Psoas muscle (tissue), 8 donors: ENCODE measurements around the gene BCL6B. TPM values are rescaled to one million over a fixed set of nuclear protein-coding genes. Genes with fewer than 3 reads are reported as not detected.
"Not testable (repeated sequence)": the region's sequence is repeated elsewhere in the genome, so short reads cannot be mapped to it uniquely, and the experiment has no call there.

ENCODE experiments used
- ATAC-seq, 4 donors: fragments of 200-7000 bp; cut with Tn5 transposase; one replicate each; pipeline ENCODE4 v1.9.1; 2020; ENCODE audit warnings: moderate library complexity in 3 of 4, mild to moderate bottlenecking in 2 of 4
- DNase-seq, 2 donors: peaks; one replicate each; pipeline ENCODE4 v3.0.0-alpha.2; 2020
- H3K27ac ChIP-seq: fragments of 200-600 bp; one replicate; pipeline ENCODE4 v1.8.0; 2022
- H3K27me3 ChIP-seq, 3 donors: fragments of 200-600 bp in 1 of 3; one replicate each; pipeline versions ENCODE4 v1.6.1 to v1.8.0; 2013 to 2022; ENCODE audit warnings: low read length in 2 of 3, mild to moderate bottlenecking in 2 of 3, moderate library complexity in 1 of 3; ENCODE audit not compliant: insufficient read depth in 3 of 3
- H3K36me3 ChIP-seq, 2 donors: fragments of 200-600 bp in 1 of 2; one replicate each; pipeline versions ENCODE4 v1.6.1 to v1.8.0; 2013 to 2022; ENCODE audit warnings: low read depth in 1 of 2, mild to moderate bottlenecking in 1 of 2, moderate library complexity in 1 of 2; ENCODE audit not compliant: insufficient read depth in 1 of 2
- H3K4me1 ChIP-seq: fragments of 200-600 bp; one replicate; pipeline ENCODE4 v1.8.0; 2022
- H3K4me3 ChIP-seq: fragments of 200-600 bp; one replicate; pipeline ENCODE4 v1.8.0; 2022; ENCODE audit warnings: mild to moderate bottlenecking
- H3K9me3 ChIP-seq: fragments of 200-600 bp; one replicate; pipeline ENCODE4 v1.8.0; 2022
- WGBS, 3 donors: extraction: QIAGEN DNeasy Blood & Tissue Kit; methylation state at CpG; one replicate each; pipeline versions ENCODE4 v1.1.6 to v1.1.7; 2013; 5-methylcytosine and 5-hydroxymethylcytosine counted together
- intact Hi-C, 2 donors: fragments of 100-400 bp; cut with DNase I; formaldehyde crosslinking; loops; one replicate each; pipeline versions ENCODE4 v1.11.0 to v1.14.2; 2022
- long read RNA-seq, 2 donors: library from polyadenylated mRNA; unstranded; transcript quantifications; one replicate each; pipeline ENCODE4 v2.0.0, GENCODE V29; 2021
- polyA plus RNA-seq, 3 donors: library from polyadenylated mRNA; stranded (reverse); fragments of 200-250 nt; gene quantifications; one replicate each; pipeline ENCODE4 v1.2.3, GENCODE V29; 2013
- total RNA-seq, 4 donors: library from RNA; stranded (reverse); fragmentation: NEBNext Ultra II Directional in 2 of 4; extraction: Animal tissue kit (Norgen Biotek cat#: 25700) in 2 of 4; gene quantifications; one replicate each; pipeline versions ENCODE4 v1.2.1 to v1.2.4, GENCODE V29; 2021 to 2023
- TF ChIP-seq, protein P1 (sequence below): fragments of 200-600 bp; IDR thresholded peaks from one replicate; pipeline ENCODE4 v1.8.0; 2022; ENCODE audit warnings: antibody characterized with exemption
- donor health status: healthy with polysubstance abuse.
- donor health status: DM: no; HTN: no; CAD: no; lungs with moderate emphysema.
- donor health status: Bipolar disorder and iron deficiency.
- donor health status: healthy.
- donor health status: DM: yes; HTN: yes; CAD: no.
- donor health status: DM: no; HTN: no; CAD: no.
- donor health status: DM: no; HTN: no; CAD: no.
- donor health status: DM: yes; HTN: yes; CAD: no.

The BCL6B gene, protein sequence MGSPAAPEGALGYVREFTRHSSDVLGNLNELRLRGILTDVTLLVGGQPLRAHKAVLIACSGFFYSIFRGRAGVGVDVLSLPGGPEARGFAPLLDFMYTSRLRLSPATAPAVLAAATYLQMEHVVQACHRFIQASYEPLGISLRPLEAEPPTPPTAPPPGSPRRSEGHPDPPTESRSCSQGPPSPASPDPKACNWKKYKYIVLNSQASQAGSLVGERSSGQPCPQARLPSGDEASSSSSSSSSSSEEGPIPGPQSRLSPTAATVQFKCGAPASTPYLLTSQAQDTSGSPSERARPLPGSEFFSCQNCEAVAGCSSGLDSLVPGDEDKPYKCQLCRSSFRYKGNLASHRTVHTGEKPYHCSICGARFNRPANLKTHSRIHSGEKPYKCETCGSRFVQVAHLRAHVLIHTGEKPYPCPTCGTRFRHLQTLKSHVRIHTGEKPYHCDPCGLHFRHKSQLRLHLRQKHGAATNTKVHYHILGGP
- total RNA-seq (10 to 100 TPM in 2 of 4 donors, 1 to 10 TPM in 2; 6.1 to 11.9 (median 10.1) TPM), polyA plus RNA-seq (1 to 10 TPM; 2.0 to 4.4 (median 4.3) TPM)
- long read RNA-seq, donor 1, partial matches to known transcripts, result 2 of 3 reads
- long read RNA-seq, donor 1, other reads (novel, unspliced or antisense), result 1 of 3 reads
- long read RNA-seq, donor 2, partial matches to known transcripts, result 1 of 2 reads
- long read RNA-seq, donor 2, other reads (novel, unspliced or antisense), result 0 of 2 reads

DNA sequence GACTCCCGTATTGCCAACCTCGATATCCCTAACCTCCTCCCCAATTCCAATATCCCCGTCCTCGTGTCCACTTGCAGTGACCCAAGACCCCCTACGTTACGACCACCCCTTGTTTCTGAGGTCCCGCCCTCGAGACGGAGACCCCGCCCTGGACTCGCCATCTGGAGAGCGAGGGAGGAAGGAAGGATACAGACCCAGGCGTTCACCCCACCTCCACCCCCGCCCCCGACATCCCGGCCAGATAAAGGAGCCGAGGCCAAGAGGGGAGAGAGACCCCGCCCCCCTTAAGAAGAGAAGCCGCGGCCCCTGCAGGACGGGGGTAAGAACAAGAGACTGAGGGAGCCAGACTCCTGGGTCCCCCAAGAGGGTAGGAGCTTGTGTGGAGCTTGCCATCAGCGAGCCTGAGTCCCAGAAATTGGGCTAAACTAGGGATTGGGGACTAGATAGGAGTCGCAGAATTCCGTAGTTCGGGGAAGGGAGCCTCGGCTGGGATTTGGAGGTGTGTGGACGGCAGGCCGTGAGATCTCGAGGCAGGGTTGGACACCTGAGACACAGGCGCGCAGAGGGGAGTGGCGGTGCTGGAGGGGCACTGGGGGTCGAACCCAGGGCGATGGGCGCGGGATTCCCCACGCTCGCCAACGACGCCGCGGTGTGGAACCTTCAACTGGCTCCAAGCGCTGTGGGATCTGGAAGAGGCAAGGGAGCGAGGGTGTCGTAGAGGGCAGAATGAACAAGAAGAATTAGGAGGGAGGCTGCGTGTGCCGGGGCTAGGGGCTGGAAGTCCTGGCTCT, at the start of gene BCL6B:
TSS of gene BCL6B (plus strand) at position 270 of the 791 bp plus-strand sequence. CDS start 622 bp downstream, outside the sequence.
- Histone ChIP-seq H3K36me3 (peaks cover 0 to 2% of the 10 kb centered on the region in 2 donors), H3K9me3 (no peaks in the 10 kb centered on the region), H3K27ac (peak within 1 kb of the TSS; percentile 79), H3K4me1 (peaks cover 15% of the 10 kb centered on the region), H3K27me3 (peaks cover 0 to 17% (median 7%) of the 10 kb centered on the region in 3 donors), H3K4me3 (peak within 1 kb of the TSS; percentile 63)
- intact Hi-C loops, result loop anchor here (5.0 kb wide), 1 partner anchor 111 kb away; no protein-coding TSS in a partner anchor
- ATAC-seq (peak in 1 of 4 donors; percentile 8), DNase-seq (no peak)
- TF ChIP-seq, protein P1, sequence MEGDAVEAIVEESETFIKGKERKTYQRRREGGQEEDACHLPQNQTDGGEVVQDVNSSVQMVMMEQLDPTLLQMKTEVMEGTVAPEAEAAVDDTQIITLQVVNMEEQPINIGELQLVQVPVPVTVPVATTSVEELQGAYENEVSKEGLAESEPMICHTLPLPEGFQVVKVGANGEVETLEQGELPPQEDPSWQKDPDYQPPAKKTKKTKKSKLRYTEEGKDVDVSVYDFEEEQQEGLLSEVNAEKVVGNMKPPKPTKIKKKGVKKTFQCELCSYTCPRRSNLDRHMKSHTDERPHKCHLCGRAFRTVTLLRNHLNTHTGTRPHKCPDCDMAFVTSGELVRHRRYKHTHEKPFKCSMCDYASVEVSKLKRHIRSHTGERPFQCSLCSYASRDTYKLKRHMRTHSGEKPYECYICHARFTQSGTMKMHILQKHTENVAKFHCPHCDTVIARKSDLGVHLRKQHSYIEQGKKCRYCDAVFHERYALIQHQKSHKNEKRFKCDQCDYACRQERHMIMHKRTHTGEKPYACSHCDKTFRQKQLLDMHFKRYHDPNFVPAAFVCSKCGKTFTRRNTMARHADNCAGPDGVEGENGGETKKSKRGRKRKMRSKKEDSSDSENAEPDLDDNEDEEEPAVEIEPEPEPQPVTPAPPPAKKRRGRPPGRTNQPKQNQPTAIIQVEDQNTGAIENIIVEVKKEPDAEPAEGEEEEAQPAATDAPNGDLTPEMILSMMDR, result no peak
- WGBS, 3 donors, result 8 to 12% (median 9%) methylated on average over 47 of the region's 47 CpGs

DNA sequence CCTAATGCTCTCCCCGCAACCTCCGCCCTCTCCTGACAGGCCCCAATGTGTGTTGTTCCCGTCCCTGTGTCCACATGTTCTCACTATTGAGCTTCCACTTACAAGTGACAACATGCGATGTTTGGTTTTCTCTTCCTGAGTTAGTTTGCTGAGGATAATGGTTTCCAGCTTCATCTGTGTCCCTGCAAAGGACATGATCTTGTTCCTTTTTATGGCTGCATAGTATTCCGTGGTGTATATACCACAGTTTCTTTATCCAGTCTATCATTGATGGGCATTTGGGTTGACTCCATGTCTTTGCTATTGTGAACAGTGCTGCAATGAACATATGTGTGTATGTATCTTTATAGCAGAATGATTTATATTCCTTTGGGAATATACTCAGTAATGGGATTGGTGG, 43.4 kb upstream of the BCL6B start:
- intact Hi-C loops, DNase-seq, H3K27ac ChIP-seq, H3K36me3 ChIP-seq, ATAC-seq, H3K9me3 ChIP-seq, H3K4me1 ChIP-seq, H3K27me3 ChIP-seq, H3K4me3 ChIP-seq: not testable (repeated sequence)
- WGBS, 3 donors, result 94 to 98% (median 96%) methylated on average over 5 of the region's 5 CpGs

DNA sequence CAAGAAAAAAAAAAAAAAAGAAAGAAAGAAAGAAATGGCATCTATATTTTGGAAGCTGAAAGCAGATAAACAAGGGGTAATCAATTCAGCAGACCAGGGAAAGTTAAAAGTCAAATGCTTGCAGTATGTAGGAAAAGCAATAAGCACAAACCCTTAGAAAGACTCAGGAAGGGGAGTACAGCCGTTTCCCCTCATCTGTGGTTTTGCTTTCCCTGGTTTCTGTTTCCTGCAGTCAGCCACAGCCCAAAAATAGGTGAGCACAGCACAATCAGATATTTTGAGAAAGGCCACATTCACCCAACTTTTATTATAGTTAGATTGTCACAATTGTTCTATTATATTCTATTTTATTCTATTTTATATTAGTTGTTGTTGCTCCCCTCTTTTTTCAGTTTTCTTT, 41.4 kb upstream of the BCL6B start:
- 35 to 50% (median 42%) methylated on average over 1 of the region's 1 CpG for WGBS, 3 donors
- no peak for ATAC-seq

DNA sequence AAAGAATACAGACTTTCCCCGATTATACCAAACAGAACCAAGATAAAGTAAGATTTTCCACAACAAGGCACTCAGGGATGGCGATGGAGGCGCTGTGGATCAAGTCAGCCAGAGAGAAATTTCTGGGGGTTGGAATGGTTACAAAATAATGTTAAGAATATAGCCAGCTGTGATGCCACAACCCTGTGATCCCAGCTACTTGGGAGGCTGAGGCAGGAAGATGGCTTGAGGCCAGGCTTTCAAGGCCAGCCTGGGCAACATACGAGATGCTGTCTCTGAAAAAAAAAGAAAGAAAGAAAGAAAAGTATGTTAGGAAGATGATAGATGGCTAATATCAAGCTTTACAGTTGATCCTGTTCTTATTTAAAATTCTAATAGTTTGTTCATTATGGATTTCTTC, 37.6 kb upstream of the BCL6B start:
- 66 to 80% (median 75%) methylated on average over 4 of the region's 4 CpGs for WGBS, 3 donors
- H3K4me1 ChIP-seq, result no peaks in the 10 kb centered on the region
- TF ChIP-seq, protein P1, result no peak
- intact Hi-C loops, result no loop called here
- no peak overlapping the region for H3K4me3 ChIP-seq
- H3K9me3 ChIP-seq, result peaks cover 4% of the 10 kb centered on the region
- H3K27me3 ChIP-seq, result no peaks in the 10 kb centered on the region
- no peaks in the 10 kb centered on the region for H3K36me3 ChIP-seq
- H3K27ac ChIP-seq, result no peak overlapping the region
- ATAC-seq, result no peak
- no peak for DNase-seq

More for the DNA sequence above, 41.4 kb upstream of the BCL6B start:
- TF ChIP-seq, protein P1, result no peak
- intact Hi-C loops, result no loop called here
- Histone ChIP-seq H3K4me1 (no peaks in the 10 kb centered on the region), H3K27me3 (no peaks in the 10 kb centered on the region), H3K4me3 (no peak overlapping the region), H3K9me3 (peaks cover 6% of the 10 kb centered on the region), H3K36me3 (no peaks in the 10 kb centered on the region), H3K27ac (no peak overlapping the region)
- DNase-seq, result no peak
